Activated naive CD4-positive, alpha-beta T cell treated with anti-CD3 and anti-CD28 coated beads, Interleukin-2, amount 50 U/mL, for 24 hours (primary cell): ENCODE results near the gene AP2A2.

Source experiments
- H3K27ac Mint-ChIP-seq: one replicate; pipeline ENCODE4 v1.8.0; 2021; ENCODE audit warnings: mild to moderate bottlenecking, mixed read lengths
- H3K27me3 Mint-ChIP-seq: one replicate; pipeline ENCODE4 v1.8.0; 2021; ENCODE audit warnings: mixed read lengths
- H3K36me3 Mint-ChIP-seq: one replicate; pipeline ENCODE4 v1.8.0; 2021; ENCODE audit warnings: mixed read lengths
- H3K4me1 Mint-ChIP-seq: one replicate; pipeline ENCODE4 v1.8.0; 2021; ENCODE audit warnings: mixed read lengths
- H3K4me3 Mint-ChIP-seq: one replicate; pipeline ENCODE4 v1.8.0; 2021; ENCODE audit warnings: mild to moderate bottlenecking, mixed read lengths
- H3K9me3 Mint-ChIP-seq: one replicate; pipeline ENCODE4 v1.8.0; 2021; ENCODE audit warnings: mixed read lengths

Gene AP2A2

GRCh38 chr11:911031-911889 is 14.4 kb upstream of the AP2A2 start:
- peaks cover 20% of the 10 kb centered on the region for H3K4me1 Mint-ChIP-seq
- H3K27me3 Mint-ChIP-seq, result no peaks in the 10 kb centered on the region
- peak overlapping the region; percentile 88 for H3K27ac Mint-ChIP-seq
- H3K4me3 Mint-ChIP-seq, result peak overlapping the region; percentile 88
- H3K9me3 Mint-ChIP-seq, result no peaks in the 10 kb centered on the region
- H3K36me3 Mint-ChIP-seq, result no peaks in the 10 kb centered on the region

- Mint-ChIP-seq H3K4me3 (peak overlapping the region; percentile 88), H3K9me3 (no peaks in the 10 kb centered on the region), H3K27me3 (no peaks in the 10 kb centered on the region), H3K36me3 (no peaks in the 10 kb centered on the region), H3K27ac (peak overlapping the region; percentile 88), H3K4me1 (peaks cover 20% of the 10 kb centered on the region)
Measured at GRCh38 chr11:911890-912219, 13.8 kb upstream of the AP2A2 start.

- no peaks in the 10 kb centered on the region for H3K27me3 Mint-ChIP-seq
Measured at GRCh38 chr11:912266-912665, 13.4 kb upstream of the AP2A2 start.

GRCh38 chr11:913043-913442 is 12.6 kb upstream of the AP2A2 start:
- Mint-ChIP-seq H3K36me3 (no peaks in the 10 kb centered on the region), H3K4me3 (no peak overlapping the region), H3K9me3 (no peaks in the 10 kb centered on the region), H3K4me1 (peaks cover 16% of the 10 kb centered on the region), H3K27ac (no peak overlapping the region), H3K27me3 (no peaks in the 10 kb centered on the region)

More at GRCh38 chr11:912266-912665, 13.4 kb upstream of the AP2A2 start:
- H3K36me3 Mint-ChIP-seq, result no peaks in the 10 kb centered on the region
- H3K27ac Mint-ChIP-seq, result no peak overlapping the region
- no peak overlapping the region for H3K4me3 Mint-ChIP-seq
- no peaks in the 10 kb centered on the region for H3K9me3 Mint-ChIP-seq
- H3K4me1 Mint-ChIP-seq, result peaks cover 20% of the 10 kb centered on the region

- Mint-ChIP-seq H3K27ac (no peak overlapping the region), H3K4me3 (no peak overlapping the region), H3K4me1 (peaks cover 11% of the 10 kb centered on the region), H3K27me3 (no peaks in the 10 kb centered on the region), H3K9me3 (no peaks in the 10 kb centered on the region), H3K36me3 (no peaks in the 10 kb centered on the region)
Measured at GRCh38 chr11:914204-914603, 11.5 kb upstream of the AP2A2 start.

GRCh38 chr11:914747-915501 is 10.7 kb upstream of the AP2A2 start:
- peaks cover 5% of the 10 kb centered on the region for H3K4me1 Mint-ChIP-seq
- H3K27ac Mint-ChIP-seq, result no peak overlapping the region
- H3K27me3 Mint-ChIP-seq, result no peaks in the 10 kb centered on the region
- H3K9me3 Mint-ChIP-seq, result no peaks in the 10 kb centered on the region
- no peaks in the 10 kb centered on the region for H3K36me3 Mint-ChIP-seq
- no peak overlapping the region for H3K4me3 Mint-ChIP-seq

GRCh38 chr11:917426-917825 is 8.2 kb upstream of the AP2A2 start:
- no peak overlapping the region for H3K4me3 Mint-ChIP-seq
- no peaks in the 10 kb centered on the region for H3K36me3 Mint-ChIP-seq
- H3K27me3 Mint-ChIP-seq, result no peaks in the 10 kb centered on the region
- H3K9me3 Mint-ChIP-seq, result no peaks in the 10 kb centered on the region
- no peaks in the 10 kb centered on the region for H3K4me1 Mint-ChIP-seq
- H3K27ac Mint-ChIP-seq, result no peak overlapping the region

GRCh38 chr11:921921-922678 is 3.6 kb upstream of the AP2A2 start:
- no peaks in the 10 kb centered on the region for H3K36me3 Mint-ChIP-seq
- H3K9me3 Mint-ChIP-seq, result no peaks in the 10 kb centered on the region
- H3K27me3 Mint-ChIP-seq, result no peaks in the 10 kb centered on the region
- peak overlapping the region; percentile 23 for H3K27ac Mint-ChIP-seq
- H3K4me3 Mint-ChIP-seq, result no peak overlapping the region
- peaks cover 8% of the 10 kb centered on the region for H3K4me1 Mint-ChIP-seq

GRCh38 chr11:923691-924405 is 1.8 kb upstream of the AP2A2 start:
- Mint-ChIP-seq H3K27ac (peak overlapping the region; percentile 41), H3K4me3 (peak overlapping the region; percentile 15), H3K27me3 (no peaks in the 10 kb centered on the region), H3K36me3 (no peaks in the 10 kb centered on the region), H3K9me3 (no peaks in the 10 kb centered on the region), H3K4me1 (peaks cover 25% of the 10 kb centered on the region)

GRCh38 chr11:924406-925157 is 1.1 kb upstream of the AP2A2 start:
- Mint-ChIP-seq H3K4me1 (peaks cover 29% of the 10 kb centered on the region), H3K4me3 (peak overlapping the region; percentile 15), H3K27me3 (no peaks in the 10 kb centered on the region), H3K9me3 (no peaks in the 10 kb centered on the region), H3K27ac (peak overlapping the region; percentile 27), H3K36me3 (no peaks in the 10 kb centered on the region)

- Mint-ChIP-seq H3K9me3 (no peaks in the 10 kb centered on the region), H3K27me3 (no peaks in the 10 kb centered on the region), H3K36me3 (no peaks in the 10 kb centered on the region), H3K4me1 (peaks cover 29% of the 10 kb centered on the region), H3K27ac (no peak overlapping the region), H3K4me3 (no peak overlapping the region)
Measured at GRCh38 chr11:925158-925495, 543 bp upstream of the AP2A2 start.

GRCh38 chr11:926341-926916 is 759 bp downstream of the AP2A2 start:
- Mint-ChIP-seq H3K4me3 (peak overlapping the region; percentile 88), H3K27ac (peak overlapping the region; percentile 83), H3K9me3 (no peaks in the 10 kb centered on the region), H3K27me3 (no peaks in the 10 kb centered on the region), H3K4me1 (peaks cover 39% of the 10 kb centered on the region), H3K36me3 (peaks cover 1% of the 10 kb centered on the region)

- H3K27ac Mint-ChIP-seq, result peak overlapping the region; percentile 46
- peaks cover 47% of the 10 kb centered on the region for H3K4me1 Mint-ChIP-seq
- no peaks in the 10 kb centered on the region for H3K27me3 Mint-ChIP-seq
- no peaks in the 10 kb centered on the region for H3K9me3 Mint-ChIP-seq
- peaks cover 1% of the 10 kb centered on the region for H3K36me3 Mint-ChIP-seq
- H3K4me3 Mint-ChIP-seq, result peak overlapping the region; percentile 88
Measured at GRCh38 chr11:927871-928270, 2.2 kb downstream of the AP2A2 start.

GRCh38 chr11:928786-929185 is 3.1 kb downstream of the AP2A2 start:
- Mint-ChIP-seq H3K27me3 (no peaks in the 10 kb centered on the region), H3K4me3 (peak overlapping the region; percentile 59), H3K27ac (peak overlapping the region; percentile 93), H3K9me3 (no peaks in the 10 kb centered on the region), H3K4me1 (peaks cover 56% of the 10 kb centered on the region), H3K36me3 (peaks cover 1% of the 10 kb centered on the region)
